GM18909 (cell line): ENCODE data around the gene TMEM94.

Source experiments
- ATAC-seq: cut with Tn5 transposase; IDR thresholded peaks from one replicate; pipeline ENCODE4 v1.9.1; 2021; ENCODE audit warnings: mild to moderate bottlenecking; ENCODE audit not compliant: unreplicated experiment, poor library complexity

TMEM94 gene

DNA sequence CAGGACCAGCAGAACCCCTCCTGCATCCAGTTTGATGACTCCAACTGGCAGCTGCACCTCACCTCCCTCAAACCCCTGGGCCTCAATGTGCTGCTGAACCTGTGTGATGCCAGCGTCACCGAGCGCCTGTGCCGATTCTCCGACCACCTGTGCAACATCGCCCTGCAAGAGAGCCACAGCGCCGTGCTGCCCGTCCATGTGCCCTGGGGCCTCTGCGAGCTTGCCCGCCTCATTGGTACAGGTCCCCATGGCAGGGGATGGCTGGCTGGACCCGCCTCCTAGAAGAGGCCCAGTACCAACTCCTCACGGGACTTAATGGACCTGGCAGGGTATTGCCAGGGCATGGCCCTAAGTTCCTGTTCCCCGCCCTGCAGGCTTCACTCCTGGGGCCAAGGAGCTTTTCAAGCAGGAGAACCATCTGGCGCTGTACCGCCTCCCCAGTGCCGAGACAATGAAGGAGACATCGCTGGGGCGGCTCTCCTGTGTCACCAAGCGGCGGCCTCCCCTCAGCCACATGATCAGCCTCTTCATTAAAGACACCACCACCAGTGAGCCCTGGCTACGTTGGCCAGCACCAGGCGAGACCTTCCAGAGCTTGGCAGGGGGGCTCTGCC, 36.2 kb downstream of the TMEM94 start:
- ATAC-seq: no peak

DNA sequence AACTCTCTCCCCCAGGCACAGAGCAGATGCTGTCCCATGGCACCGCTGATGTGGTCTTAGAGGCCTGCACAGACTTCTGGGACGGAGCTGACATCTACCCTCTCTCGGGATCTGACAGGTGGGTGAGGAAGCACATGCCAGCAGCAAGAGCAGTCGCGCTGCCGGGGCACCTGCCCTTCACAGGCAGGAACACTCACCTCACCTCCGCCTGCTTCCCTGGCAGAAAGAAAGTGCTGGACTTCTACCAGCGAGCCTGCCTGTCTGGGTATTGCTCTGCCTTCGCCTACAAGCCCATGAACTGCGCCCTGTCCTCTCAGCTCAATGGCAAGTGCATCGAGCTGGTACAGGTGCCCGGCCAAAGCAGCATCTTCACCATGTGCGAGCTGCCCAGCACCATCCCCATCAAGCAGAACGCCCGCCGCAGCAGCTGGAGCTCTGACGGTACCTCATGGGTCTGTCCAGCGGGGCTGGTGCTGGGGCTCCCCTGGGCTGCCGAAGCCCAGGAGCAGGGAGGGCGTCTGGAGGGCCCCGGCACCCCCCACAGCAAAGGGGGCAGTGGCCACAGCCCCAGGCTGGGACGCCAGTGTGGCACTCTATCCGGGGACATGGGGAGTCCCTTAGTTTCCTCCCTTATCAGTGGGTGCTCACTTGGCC, 37.2 kb downstream of the TMEM94 start:
- no peak for ATAC-seq

DNA sequence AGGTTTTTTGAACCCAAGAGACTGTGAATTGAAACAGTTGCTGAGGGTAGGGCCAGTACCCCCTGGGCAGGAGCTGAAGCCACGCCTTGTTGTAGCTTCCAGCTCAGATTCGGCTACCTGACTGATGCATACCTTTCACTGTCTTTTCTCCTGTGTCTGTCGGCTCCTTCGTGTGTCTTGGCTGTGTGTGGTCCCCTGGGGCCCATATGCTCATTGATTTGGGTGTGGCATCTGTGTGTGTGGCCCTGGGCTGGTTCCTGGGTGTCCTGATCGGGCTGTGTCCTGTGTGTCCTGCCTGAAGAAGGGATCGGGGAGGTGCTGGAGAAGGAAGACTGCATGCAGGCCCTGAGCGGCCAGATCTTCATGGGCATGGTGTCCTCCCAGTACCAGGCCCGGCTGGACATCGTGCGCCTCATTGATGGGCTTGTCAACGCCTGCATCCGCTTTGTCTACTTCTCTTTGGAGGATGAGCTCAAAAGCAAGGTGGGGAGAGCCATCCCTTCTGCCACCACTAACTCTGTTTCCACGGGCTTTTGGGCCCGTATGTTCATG, 38.0 kb downstream of the TMEM94 start:
- ATAC-seq: no peak

DNA sequence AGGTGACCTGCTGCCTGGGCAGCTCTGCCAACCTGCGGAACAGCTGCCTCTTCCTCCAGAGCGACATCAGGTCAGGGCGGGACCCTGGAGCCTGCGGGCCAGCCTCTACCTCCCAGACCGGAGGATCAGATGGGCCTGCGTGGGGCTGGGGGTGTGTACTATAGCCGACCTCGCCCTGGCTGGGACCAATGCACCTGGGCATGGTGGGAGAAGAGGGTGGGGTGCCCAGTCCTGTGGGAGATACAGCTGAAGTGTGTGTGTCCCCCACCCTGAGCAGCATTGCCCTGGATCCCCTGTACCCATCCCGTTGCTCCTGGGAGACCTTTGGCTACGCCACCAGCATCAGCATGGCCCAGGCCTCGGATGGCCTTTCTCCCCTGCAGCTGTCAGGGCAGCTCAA, 39.6 kb downstream of the TMEM94 start:
- no peak for ATAC-seq

DNA sequence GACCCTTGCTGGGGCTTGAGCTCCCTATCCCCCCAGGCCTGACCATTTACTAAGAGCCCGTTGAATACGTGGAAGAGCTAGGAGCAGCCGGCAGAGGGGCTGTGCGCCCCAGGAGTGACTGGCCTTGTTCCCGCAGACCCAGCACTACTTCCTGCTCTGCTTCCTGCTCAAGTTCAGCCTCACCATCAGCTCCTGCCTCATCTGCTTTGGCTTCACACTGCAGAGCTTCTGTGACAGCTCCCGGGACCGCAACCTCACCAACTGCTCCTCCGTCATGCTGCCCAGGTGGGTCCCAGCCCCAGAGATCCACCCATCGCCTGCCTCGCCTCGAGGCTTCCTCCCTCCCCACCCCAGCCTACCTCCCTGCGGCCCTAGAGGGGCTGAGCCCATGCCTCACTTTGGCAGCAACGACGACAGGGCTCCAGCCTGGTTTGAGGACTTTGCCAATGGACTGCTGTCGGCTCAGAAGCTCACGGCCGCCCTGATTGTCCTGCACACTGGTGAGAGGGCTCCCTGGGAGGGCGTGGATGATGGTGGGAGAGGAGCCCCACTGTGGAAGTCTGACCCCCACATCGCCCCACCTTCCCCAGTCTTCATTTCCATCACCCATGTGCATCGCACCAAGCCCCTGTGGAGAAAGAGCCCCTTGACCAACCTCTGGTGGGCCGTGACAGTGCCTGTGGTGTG, 41.7 kb downstream of the TMEM94 start:
- ATAC-seq: no peak

DNA sequence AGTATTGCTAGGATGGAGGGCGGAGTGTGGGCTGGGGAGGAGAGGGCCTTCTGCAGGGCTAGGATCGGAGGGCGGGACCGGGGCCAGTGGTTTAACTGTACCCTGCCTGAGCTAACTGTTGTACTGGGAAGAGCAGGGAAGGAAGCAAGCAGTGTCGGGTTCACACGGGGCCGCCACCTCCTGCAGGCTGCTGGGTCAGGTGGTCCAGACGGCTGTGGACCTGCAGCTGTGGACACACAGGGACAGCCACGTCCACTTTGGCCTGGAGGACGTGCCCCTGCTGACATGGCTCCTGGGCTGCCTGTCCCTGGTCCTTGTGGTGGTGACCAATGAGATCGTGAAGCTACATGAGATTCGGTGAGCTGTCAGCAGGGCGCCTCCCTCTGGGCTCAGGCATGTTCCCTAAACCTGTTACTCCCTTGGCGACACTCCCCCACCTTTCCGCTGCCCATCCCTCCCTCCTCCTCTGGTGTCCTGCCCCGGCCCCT, 42.3 kb downstream of the TMEM94 start:
- no peak for ATAC-seq

DNA sequence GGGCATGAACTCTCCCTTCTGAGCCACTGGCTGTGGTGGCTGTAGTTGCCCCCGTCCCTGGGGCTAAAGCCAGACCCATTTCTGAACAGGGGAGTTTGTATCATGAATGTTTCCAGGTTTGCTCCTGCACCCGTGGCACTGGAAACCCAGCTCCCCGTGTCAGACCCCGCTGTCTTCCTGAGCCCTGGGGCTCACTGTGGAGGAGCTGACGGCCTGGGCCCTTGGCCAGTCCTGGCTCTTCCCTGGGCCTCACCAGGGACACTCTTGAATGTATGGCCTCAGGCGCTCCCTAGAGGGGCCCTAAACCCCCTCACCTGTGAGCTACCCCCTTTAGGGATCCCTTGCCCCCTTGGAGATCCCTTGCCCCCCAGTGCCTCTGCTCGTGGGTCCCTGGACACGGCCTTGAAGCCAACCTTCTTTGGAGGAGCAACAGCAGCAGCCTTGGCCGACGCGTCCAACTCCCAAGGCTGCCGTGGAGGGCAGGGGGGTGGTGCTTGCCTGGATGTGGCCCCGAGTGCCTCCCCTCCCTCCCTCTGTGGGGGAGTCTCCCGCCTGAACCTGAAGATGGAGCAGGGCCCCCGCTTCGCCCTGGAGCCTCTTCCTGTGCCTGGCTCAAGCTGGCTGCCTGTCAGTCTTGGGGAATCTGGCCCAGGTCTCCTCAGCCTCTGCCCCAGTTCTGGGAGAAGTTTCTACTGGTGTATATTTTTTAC, 43.0 kb downstream of the TMEM94 start:
- no peak for ATAC-seq

DNA sequence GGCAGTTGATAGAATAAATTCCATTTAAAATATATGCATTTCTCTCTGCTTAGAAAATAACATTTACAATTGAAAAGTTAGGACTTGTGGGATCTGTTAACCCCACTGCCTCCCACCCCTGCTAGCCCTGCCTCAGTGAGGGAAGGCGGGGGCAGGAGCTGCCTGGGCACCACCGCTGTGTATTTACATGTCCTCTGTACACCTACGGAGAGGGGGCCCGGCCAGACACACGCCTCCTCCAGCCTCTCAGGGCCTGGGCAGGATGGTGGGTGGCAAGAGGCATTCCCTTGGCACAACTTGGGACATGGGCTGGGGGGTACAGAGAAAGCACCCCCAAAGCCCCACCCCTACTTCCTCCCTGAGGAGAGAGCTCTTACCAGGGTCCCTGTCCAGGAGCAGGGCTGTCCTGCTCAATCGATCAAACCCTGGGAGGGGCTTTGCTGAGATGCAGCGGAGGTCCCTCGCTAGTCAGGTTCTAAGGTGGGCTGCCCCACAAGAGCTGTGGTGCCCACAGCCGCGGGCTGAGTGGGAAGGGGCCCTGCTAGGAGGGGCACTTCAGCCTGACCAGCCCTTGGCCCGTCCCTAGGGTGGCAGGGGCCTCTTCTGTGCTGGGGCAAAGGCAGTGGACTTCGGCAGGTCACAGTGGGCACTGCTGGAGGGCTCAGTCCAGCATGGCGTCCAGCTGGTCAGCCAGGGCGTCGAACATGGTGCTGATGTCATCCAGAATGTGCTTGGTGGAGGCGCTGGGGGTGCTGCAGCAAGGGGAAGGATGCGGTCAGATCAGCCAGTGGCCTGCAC, 44.2 kb downstream of the TMEM94 start:
- no peak for ATAC-seq

DNA sequence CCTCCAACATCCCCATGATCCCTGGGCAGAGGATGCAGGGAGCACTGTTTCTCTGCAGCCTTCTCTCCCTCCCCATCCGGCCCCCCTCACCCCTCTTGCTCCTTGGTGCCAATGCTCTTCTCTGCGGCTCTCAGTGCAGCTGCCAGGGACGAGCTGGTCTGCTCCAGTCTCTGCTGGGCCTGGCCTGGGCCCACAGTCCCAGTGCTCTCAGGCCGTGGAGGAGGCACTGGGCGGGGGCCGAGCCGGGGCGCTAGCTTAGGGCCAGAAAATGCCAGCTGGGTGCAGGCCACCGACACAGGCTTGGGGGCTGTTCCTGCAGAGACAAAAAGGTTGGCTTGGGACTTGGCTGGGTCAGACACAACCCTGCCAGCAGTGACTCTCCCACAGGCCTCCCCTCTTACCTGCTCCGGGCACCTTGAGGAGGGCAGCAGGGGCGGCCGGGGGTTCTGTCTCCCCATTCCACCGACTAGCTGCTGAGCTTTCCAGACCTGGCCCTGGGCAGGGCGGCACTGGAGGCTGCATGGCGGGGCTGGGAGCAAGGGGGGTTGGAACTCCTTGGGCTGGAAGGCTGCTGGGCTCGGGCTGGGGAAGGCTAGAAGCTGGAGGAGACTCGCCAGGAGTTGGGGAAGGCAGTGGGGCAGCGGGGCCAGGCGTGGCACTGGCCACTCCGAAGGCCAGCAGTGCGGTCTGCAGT, 45.1 kb downstream of the TMEM94 start:
- ATAC-seq: no peak

DNA sequence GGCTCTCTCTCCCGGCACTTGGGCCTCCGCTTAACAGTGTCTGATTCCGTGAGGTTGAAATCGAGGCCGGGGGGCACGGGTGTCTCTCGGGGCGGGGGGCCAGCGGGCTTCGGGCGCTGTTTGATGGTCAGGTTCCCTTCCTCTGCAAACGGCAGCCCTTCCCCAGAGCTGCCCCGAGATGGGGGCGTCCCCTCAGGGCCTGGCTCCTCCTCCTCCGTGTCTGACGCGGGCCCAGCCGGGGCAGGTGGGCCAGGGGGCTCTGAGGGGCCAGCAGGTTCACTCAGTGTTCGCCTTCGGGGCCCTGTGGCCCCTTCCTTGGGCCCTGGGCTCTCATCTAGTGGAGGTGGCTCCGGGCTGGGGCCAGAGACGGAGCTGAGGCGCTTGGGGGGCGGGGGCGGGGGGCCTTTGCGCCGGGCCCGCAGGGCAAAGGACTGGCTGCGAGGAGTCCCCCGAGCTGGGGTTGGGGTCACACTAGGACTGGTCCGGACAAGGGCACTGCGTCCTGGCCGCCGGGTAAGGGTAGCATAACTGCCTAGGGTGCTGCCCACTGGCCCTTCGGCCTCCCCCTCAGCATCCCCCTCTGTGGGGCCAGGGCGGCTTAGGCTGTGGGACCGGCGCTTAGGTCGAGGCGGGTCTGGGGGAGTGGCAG, 45.8 kb downstream of the TMEM94 start:
- ATAC-seq: no peak

DNA sequence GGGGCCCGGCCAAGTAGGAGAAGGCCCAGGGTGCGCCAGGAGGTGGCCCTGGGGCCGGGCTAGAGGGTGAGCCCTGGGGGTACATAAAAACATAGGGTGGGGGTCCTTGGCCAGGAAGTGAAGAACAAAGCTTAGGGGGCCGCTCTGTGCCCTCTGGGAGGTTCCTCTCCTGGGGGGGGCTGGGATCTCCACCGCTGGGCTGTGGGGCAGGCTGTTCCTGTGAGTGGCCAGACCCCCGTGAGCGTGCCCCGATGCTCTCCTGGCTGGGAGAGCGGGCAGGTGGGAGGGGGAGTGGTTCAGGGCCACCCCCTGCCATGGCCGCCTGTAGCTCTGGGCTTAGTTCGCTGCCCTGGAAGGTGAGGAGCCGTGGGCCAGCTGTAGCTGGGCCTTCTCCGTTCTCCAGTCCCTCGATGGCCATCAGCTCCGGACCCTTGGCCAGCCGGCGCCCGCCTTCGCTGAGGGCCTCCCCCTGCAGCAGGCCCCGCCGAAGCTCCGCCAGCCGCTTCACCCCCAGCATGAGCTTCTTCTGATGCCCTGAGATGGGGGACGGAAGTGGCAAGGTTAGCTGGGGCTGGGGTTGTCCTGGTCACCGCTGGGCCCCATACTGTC, 46.4 kb downstream of the TMEM94 start:
- no peak for ATAC-seq

DNA sequence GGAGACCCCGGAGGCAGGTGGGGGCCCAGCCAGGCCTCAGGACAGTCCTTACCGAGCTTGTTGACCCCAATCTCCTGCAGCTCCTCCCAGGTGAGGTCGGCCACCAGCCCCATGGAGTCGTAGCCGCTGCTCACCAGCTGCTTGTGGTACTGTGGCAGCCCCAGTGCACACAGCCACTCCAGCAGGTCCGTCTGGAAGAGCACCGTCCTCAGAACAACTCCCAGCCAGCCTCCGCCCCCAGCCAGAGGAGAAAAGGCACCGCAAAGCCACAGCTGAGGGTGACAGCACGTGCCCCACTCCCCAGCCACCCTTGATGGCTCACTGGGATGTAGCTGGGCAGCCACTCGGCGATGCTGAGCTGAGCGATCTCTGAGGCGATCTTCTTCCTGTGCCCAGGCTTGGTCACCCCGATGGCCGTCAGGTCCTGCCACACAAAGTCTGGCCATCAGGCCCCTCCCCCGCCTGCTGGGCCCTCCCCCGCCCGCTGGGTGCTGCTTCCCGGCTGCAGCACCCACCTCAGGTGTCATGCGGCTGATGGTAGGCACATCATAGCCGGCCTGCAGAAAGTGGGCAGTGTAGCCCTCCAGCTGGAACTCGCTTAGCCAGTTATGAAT, 47.0 kb downstream of the TMEM94 start:
- no peak for ATAC-seq

DNA sequence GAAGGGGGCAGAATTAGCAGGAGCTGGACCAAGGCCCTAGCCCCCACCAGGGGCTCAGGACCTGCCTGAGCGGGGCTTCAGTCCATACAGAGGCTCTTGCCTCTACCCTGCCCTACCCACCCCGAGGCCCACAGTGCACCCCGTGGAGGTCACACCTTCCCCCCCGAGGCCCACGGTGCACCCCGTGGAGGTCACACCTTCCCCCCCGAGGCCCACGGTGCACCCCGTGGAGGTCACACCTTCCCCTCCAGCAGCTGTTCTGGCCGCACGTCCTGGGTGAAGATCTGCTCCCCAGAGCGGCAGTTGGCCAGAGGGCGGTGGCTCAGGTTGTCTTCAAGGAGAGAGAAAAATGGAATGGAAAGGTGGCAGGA, 47.5 kb downstream of the TMEM94 start:
- no peak for ATAC-seq

DNA sequence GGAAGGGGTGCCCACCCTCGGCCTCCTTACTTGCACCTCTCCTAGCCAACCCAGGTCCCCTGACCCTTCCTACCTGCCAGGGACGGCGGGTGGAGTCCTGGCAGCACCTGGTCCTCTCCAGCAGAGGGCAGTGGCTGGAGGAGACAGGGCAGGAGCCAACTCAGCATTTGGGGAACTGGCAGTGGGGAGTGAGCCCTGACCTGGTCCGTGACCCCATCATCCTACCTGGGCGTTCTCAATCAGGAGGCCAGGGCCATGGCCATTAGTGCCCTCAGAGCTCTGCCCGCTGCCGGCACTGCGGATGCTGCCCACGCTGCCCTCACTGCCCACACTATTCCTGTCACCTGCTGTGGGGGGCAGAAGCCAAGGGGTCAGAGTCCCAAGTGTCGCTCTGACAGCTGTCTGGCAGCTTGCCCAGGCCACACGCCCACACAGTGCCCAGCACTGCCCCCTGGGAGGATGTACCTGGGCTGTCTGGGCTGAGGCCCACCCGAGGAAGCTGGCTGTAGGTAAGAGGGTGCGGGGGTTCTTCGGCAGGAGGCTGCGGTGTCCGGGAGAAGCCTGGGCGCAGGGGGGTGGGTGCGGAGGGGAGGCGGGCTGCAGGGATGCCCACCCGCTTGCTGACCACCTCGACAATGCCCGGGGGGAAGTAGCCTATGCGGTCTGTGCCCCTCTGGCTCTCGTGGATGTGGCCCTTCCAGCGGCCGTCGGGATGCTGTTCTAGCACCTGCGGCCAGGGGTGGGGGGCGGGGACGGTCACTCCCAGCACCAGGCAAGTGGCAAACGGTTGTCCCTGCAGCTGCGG, 48.1 kb downstream of the TMEM94 start:
- no peak for ATAC-seq

DNA sequence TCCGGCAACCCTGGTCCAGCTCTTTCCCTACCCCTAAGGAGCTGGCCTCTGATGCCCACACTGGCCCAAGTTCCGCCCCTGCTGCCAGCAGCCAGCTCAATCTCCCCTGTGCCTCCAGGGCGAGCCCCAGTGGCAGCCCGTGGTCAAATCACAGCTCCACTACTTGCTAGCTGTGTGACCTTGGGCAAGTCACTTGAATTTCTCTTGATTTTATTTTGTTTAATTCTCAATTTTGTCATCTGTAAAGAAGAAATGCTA, 48.6 kb downstream of the TMEM94 start:
- ATAC-seq: no peak

DNA sequence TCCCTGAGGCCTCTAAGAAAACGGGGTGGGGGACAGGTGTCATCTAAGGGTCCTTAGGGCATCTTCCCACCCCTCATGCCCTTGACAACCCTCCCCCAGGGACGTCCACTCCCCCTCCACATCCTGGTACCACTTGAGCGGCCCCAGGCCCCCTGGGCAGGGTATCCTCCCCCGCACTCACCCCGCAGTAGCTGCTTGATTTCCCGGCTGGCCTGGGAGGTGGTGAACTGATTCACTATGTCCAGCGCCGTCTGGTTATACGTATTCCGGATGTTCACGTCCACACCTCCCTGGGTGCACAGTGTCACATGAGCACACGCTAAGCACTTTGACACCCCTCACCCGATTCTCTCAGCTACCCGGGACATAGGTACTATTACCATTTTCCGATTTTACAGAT, 49.2 kb downstream of the TMEM94 start:
- ATAC-seq: no peak

DNA sequence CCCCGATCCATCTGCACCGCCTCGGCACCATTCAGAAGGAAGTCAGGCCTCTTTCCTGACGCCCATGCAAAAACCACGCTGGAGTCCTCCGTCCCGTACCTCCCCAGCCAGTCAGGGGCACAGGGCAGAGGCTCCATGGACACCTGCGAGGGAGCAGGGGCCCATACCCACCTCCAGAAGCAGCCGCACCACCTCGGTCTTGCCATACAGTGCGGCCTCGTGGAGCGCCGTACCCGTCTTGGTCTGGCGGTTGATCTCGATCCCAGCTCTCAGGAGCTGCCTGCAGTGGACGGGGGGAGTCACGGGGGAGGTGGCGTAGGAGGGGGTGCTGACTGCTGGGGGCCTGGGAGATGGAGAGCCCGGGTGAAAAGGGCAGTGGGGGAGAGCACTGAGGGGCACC, 49.7 kb downstream of the TMEM94 start:
- no peak for ATAC-seq

DNA sequence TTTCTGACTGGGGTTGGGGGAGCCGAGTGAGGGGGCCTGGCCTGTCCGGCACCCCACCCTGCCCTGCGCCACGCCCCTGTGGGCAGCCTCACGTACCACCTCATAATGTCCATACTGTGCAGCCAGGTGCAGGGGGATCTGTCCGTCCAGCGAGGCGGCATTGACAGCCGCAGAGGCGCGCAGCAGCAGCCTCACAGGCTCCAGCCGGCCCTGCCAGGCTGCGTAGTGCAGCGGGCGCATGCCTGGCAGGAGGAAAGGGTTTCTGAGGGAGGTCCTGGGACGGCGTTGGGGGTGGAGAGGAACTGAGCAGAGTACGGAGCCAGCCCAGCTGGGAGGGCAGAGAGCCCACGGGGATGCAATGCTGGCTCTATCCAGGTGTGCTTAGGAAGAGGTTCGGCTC, 50.5 kb downstream of the TMEM94 start:
- ATAC-seq: no peak
